Vagina (tissue), 2 donors: ENCODE results near the gene STK10. TPM values are rescaled to one million over a fixed set of nuclear protein-coding genes. Genes with fewer than 3 reads are reported as not detected.

Experiments used
- DNase-seq, 2 donors: peaks; one replicate each; pipeline ENCODE4 v3.0.0-alpha.2; 2017; ENCODE audit errors: extremely low spot score in 2 of 2
- H3K27ac ChIP-seq: fragments of 200-600 bp; sonication (generic); one replicate; pipeline ENCODE4 v1.5.1; 2019
- H3K27me3 ChIP-seq: fragments of 200-600 bp; sonication (generic); one replicate; pipeline ENCODE4 v1.5.1; 2019
- H3K36me3 ChIP-seq, 2 donors: fragments of 200-600 bp; sonication (generic); one replicate each; pipeline ENCODE4 v1.5.1; 2017 to 2019
- H3K4me1 ChIP-seq: fragments of 200-600 bp; sonication (generic); one replicate; pipeline ENCODE4 v1.5.1; 2019
- H3K4me3 ChIP-seq, 2 donors: fragments of 200-600 bp; sonication (generic); 1 replicate in 1 of 2; 2 replicates in 1 of 2; pipeline ENCODE4 v1.5.1; 2016 to 2019
- H3K9me3 ChIP-seq: fragments of 200-600 bp; sonication (generic); one replicate; pipeline ENCODE4 v1.5.1; 2019
- CTCF ChIP-seq, 3 experiments: fragments of 450-650 bp in 2 of 3; fragments of 200-600 bp in 1 of 3; sonication (generic) in 1 of 3; IDR thresholded peaks; one replicate each; pipeline ENCODE4 v1.5.1; 2017 to 2019; ENCODE audit warnings: antibody characterized with exemption in 3 of 3, mild to moderate bottlenecking in 2 of 3, moderate library complexity in 2 of 3
- POLR2A ChIP-seq, 2 donors: fragments of 450-650 bp; IDR thresholded peaks; one replicate each; pipeline ENCODE4 v1.6.1; 2017; ENCODE audit warnings: antibody characterized with exemption in 2 of 2, mild to moderate bottlenecking in 2 of 2, moderate library complexity in 2 of 2
- POLR2AphosphoS5 ChIP-seq, 2 donors: sonication (generic); formaldehyde crosslinking; IDR thresholded peaks; one replicate each; pipeline ENCODE4 v1.9.0; 2017; ENCODE audit warnings: antibody characterized with exemption in 2 of 2, mild to moderate bottlenecking in 2 of 2, low read depth in 1 of 2; ENCODE audit not compliant: insufficient read depth in 1 of 2
- intact Hi-C: fragments of 100-400 bp; cut with DNase I; formaldehyde crosslinking; loops from one replicate; pipeline ENCODE4 v1.15.1; 2023
- total RNA-seq: library from RNA; depleted of rRNA; stranded (reverse); fragments of >200 nt; gene quantifications from one replicate; pipeline ENCODE4 v1.2.3, GENCODE V29; 2016

Gene STK10
- total RNA-seq, 1 donor from 2014 or later = 33.9 TPM

- Histone ChIP-seq H3K9me3 (no peaks in the 10 kb centered on the region), H3K4me1 (peaks cover 24% of the 10 kb centered on the region), H3K27ac (peak overlapping the region; percentile 89), H3K4me3 (peak overlapping the region; percentile 75 to 96), H3K36me3 (no peaks in the 10 kb centered on the region), H3K27me3 (no peaks in the 10 kb centered on the region)
- intact Hi-C loops = loop anchor here (2.0 to 10.0 kb wide), 4 partner anchors 80 to 782 kb away; partner anchors contain the start of gene UBTD2
- no peak for DNase-seq
- TF ChIP-seq POLR2AphosphoS5 (IDR thresholded peaks at IDR 0.05; ENCODE audit: insufficient read depth in 1 of 2, low read depth in 1 of 2) (no peak), POLR2A (IDR thresholded peaks at IDR 0.05) (no peak), CTCF (IDR thresholded peaks at IDR 0.05) (no peak)
Measured at GRCh38 chr5:172188893-172189692, 1.1 kb upstream of the STK10 start.

- Histone ChIP-seq H3K4me3 (peak overlapping the region; percentile 75 to 96), H3K27ac (peak overlapping the region; percentile 89), H3K27me3 (no peaks in the 10 kb centered on the region), H3K36me3 (no peaks in the 10 kb centered on the region), H3K9me3 (no peaks in the 10 kb centered on the region), H3K4me1 (peaks cover 24% of the 10 kb centered on the region)
- intact Hi-C loops = loop anchor here (2.0 to 10.0 kb wide), 4 partner anchors 79 to 780 kb away; partner anchors contain the start of gene UBTD2
- DNase-seq = no peak
- TF ChIP-seq CTCF (IDR thresholded peaks at IDR 0.05) (no peak), POLR2A (IDR thresholded peaks at IDR 0.05) (peak in 1 of 2 donors; percentile 13), POLR2AphosphoS5 (IDR thresholded peaks at IDR 0.05; ENCODE audit: insufficient read depth in 1 of 2, low read depth in 1 of 2) (peak in 1 of 2 donors; percentile 59)
Measured at GRCh38 chr5:172187118-172188032, 649 bp downstream of the STK10 start.

- Histone ChIP-seq H3K4me1 (peaks cover 24% of the 10 kb centered on the region), H3K9me3 (no peaks in the 10 kb centered on the region), H3K27ac (peak overlapping the region; percentile 89), H3K4me3 (peak overlapping the region; percentile 75 to 96), H3K27me3 (no peaks in the 10 kb centered on the region), H3K36me3 (no peaks in the 10 kb centered on the region)
- TF ChIP-seq CTCF (IDR thresholded peaks at IDR 0.05) (no peak), POLR2AphosphoS5 (IDR thresholded peaks at IDR 0.05; ENCODE audit: insufficient read depth in 1 of 2, low read depth in 1 of 2) (no peak), POLR2A (IDR thresholded peaks at IDR 0.05) (no peak)
- no peak for DNase-seq
- intact Hi-C loops = loop anchor here (5.0 to 10.0 kb wide), 3 partner anchors 99 to 779 kb away; partner anchors contain the start of gene UBTD2
Measured at GRCh38 chr5:172186114-172186695, 1.8 kb downstream of the STK10 start.

GRCh38 chr5:172185096-172185461 lies 2.9 kb downstream of the STK10 start:
- intact Hi-C loops = loop anchor here (5.0 to 10.0 kb wide), 3 partner anchors 100 to 778 kb away; partner anchors contain the start of gene UBTD2
- Histone ChIP-seq H3K27ac (no peak overlapping the region), H3K27me3 (no peaks in the 10 kb centered on the region), H3K36me3 (no peaks in the 10 kb centered on the region), H3K4me1 (peaks cover 24% of the 10 kb centered on the region), H3K4me3 (no peak overlapping the region), H3K9me3 (no peaks in the 10 kb centered on the region)
- no peak for DNase-seq
- no peak for TF ChIP-seq POLR2AphosphoS5 (IDR thresholded peaks at IDR 0.05; ENCODE audit: insufficient read depth in 1 of 2, low read depth in 1 of 2)
- no peak for TF ChIP-seq CTCF (IDR thresholded peaks at IDR 0.05)
- TF ChIP-seq POLR2A (IDR thresholded peaks at IDR 0.05) = no peak
